Type B pancreatic cell (in vitro differentiated cells): Measurements from ENCODE around the gene SMPD4. TPM values are rescaled to one million over a fixed set of nuclear protein-coding genes. Genes with fewer than 3 reads are reported as not detected.
"Not testable (repeated sequence)": the region's sequence is repeated elsewhere in the genome, so short reads cannot be mapped to it uniquely, and the experiment has no call there.

Source experiments
- DNase-seq: peaks from one replicate; pipeline ENCODE4 v3.0.0; 2021; ENCODE audit warnings: mixed read lengths; ENCODE audit not compliant: unreplicated experiment; ENCODE audit errors: extremely low spot score
- H3K27ac Mint-ChIP-seq: 2 replicates; pipeline ENCODE4 v1.8.0; 2021; ENCODE audit warnings: mild to moderate bottlenecking, mixed read lengths
- H3K27me3 Mint-ChIP-seq: 2 replicates; pipeline ENCODE4 v1.8.0; 2021; ENCODE audit warnings: mixed read lengths
- H3K36me3 Mint-ChIP-seq: 2 replicates; pipeline ENCODE4 v1.8.0; 2021; ENCODE audit warnings: mixed read lengths
- H3K4me1 Mint-ChIP-seq: one replicate; pipeline ENCODE4 v1.8.0; 2021; ENCODE audit warnings: mixed read lengths; ENCODE audit not compliant: unreplicated experiment
- H3K4me3 Mint-ChIP-seq: 2 replicates; pipeline ENCODE4 v1.8.0; 2021; ENCODE audit warnings: mild to moderate bottlenecking, mixed read lengths
- H3K9me3 Mint-ChIP-seq: 2 replicates; pipeline ENCODE4 v1.8.0; 2021; ENCODE audit warnings: mixed read lengths
- CTCF ChIP-seq: fragments of 200-600 bp; sonication (generic); conservative IDR thresholded peaks from 2 replicates; pipeline ENCODE4 v1.5.0; 2021; ENCODE audit warnings: antibody characterized with exemption, mild to moderate bottlenecking
- total RNA-seq: library from RNA; stranded (reverse); gene quantifications from 2 replicates; pipeline ENCODE4 v1.2.1, GENCODE V29; 2021; ENCODE audit warnings: low replicate concordance

SMPD4 gene
- total RNA-seq, 1 donor from 2014 or later = 79.6 TPM

GRCh38 chr2:130156624-130157004 is 24.8 kb downstream of the SMPD4 start:
- Mint-ChIP-seq H3K4me3 (no peak overlapping the region), H3K4me1 (no peaks in the 10 kb centered on the region), H3K36me3 (no peaks in the 10 kb centered on the region), H3K27me3 (no peaks in the 10 kb centered on the region), H3K27ac (no peak overlapping the region), H3K9me3 (no peaks in the 10 kb centered on the region)
- no peak for DNase-seq
- no peak for TF ChIP-seq CTCF

GRCh38 chr2:130155956-130156623 is 25.3 kb downstream of the SMPD4 start:
- TF ChIP-seq CTCF = peak; percentile 69
- H3K36me3 Mint-ChIP-seq, H3K4me1 Mint-ChIP-seq, H3K27ac Mint-ChIP-seq, H3K9me3 Mint-ChIP-seq, H3K4me3 Mint-ChIP-seq, H3K27me3 Mint-ChIP-seq, DNase-seq: not testable (repeated sequence)

GRCh38 chr2:130154773-130155765 is 26.3 kb downstream of the SMPD4 start:
- Mint-ChIP-seq H3K27me3 (no peaks in the 10 kb centered on the region), H3K4me1 (no peaks in the 10 kb centered on the region), H3K4me3 (no peak overlapping the region), H3K36me3 (no peaks in the 10 kb centered on the region), H3K27ac (no peak overlapping the region), H3K9me3 (no peaks in the 10 kb centered on the region)
- DNase-seq = no peak
- no peak for TF ChIP-seq CTCF

GRCh38 chr2:130154423-130154770 is 27.0 kb downstream of the SMPD4 start:
- H3K36me3 Mint-ChIP-seq, H3K27ac Mint-ChIP-seq, H3K4me1 Mint-ChIP-seq, H3K9me3 Mint-ChIP-seq, H3K4me3 Mint-ChIP-seq, H3K27me3 Mint-ChIP-seq, DNase-seq: not testable (repeated sequence)

GRCh38 chr2:130153721-130154422 is 27.5 kb downstream of the SMPD4 start:
- H3K9me3 Mint-ChIP-seq, H3K4me3 Mint-ChIP-seq, H3K27me3 Mint-ChIP-seq, H3K27ac Mint-ChIP-seq, H3K36me3 Mint-ChIP-seq, DNase-seq, H3K4me1 Mint-ChIP-seq: not testable (repeated sequence)

GRCh38 chr2:130152816-130153595 is 28.4 kb downstream of the SMPD4 start:
- DNase-seq = no peak
- TF ChIP-seq CTCF = no peak
- Mint-ChIP-seq H3K36me3 (no peaks in the 10 kb centered on the region), H3K4me3 (no peak overlapping the region), H3K27me3 (no peaks in the 10 kb centered on the region), H3K9me3 (no peaks in the 10 kb centered on the region), H3K4me1 (no peaks in the 10 kb centered on the region), H3K27ac (no peak overlapping the region)

- H3K9me3 Mint-ChIP-seq, H3K4me1 Mint-ChIP-seq, H3K36me3 Mint-ChIP-seq, H3K27ac Mint-ChIP-seq, H3K27me3 Mint-ChIP-seq, DNase-seq, H3K4me3 Mint-ChIP-seq: not testable (repeated sequence)
These were observed 29.1 kb downstream of the SMPD4 start for GRCh38 chr2:130152136-130152815.

GRCh38 chr2:130151145-130151512 is 30.3 kb downstream of the SMPD4 start:
- H3K27ac Mint-ChIP-seq, H3K36me3 Mint-ChIP-seq, H3K4me1 Mint-ChIP-seq, H3K4me3 Mint-ChIP-seq, H3K27me3 Mint-ChIP-seq, DNase-seq, H3K9me3 Mint-ChIP-seq: not testable (repeated sequence)
